Measurements from ENCODE around the gene VTI1A.

DNA sequence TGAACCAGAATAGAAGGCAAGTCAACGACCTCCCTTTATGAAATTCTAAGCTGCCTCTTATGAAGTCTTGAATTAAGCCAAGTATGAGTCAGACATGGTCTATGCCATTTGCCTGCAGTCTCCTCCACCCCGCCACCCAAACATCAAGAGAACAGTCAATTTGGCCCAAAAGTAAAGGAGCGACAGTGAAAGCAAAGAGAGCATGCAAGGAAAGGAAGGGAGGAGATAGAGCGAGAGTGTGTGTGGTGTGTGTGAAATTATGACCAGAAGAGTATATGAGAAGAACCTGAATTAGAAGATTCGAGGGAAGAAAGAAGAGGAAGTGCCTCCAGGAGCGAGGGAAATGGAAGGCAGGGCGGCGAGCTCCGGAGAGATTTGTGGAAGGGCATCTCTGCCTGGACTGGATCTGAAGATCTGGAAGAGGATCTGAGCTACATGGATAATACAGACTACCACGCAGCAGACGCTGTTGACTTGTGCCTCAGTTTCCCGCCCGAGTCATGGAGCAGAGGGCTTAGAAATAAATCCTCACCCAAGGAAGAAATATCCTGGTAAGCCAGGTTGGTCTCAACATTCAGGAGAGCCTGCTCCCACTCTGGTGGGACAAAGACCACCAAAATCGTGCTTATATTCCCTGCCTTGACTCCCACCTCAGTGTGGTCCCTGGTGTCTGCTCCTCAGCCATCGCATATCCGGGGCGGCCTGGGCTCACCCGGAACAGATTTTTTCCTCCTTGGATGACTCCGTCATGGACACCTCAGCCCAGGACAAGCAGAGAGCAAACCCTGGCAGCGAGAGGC is 760 bp upstream of the VTI1A start:
- TF ChIP-seq RAD21 (IDR thresholded peaks at IDR 0.05; ENCODE audit: low read length): no peak
- TF ChIP-seq, protein P1, sequence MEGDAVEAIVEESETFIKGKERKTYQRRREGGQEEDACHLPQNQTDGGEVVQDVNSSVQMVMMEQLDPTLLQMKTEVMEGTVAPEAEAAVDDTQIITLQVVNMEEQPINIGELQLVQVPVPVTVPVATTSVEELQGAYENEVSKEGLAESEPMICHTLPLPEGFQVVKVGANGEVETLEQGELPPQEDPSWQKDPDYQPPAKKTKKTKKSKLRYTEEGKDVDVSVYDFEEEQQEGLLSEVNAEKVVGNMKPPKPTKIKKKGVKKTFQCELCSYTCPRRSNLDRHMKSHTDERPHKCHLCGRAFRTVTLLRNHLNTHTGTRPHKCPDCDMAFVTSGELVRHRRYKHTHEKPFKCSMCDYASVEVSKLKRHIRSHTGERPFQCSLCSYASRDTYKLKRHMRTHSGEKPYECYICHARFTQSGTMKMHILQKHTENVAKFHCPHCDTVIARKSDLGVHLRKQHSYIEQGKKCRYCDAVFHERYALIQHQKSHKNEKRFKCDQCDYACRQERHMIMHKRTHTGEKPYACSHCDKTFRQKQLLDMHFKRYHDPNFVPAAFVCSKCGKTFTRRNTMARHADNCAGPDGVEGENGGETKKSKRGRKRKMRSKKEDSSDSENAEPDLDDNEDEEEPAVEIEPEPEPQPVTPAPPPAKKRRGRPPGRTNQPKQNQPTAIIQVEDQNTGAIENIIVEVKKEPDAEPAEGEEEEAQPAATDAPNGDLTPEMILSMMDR (conservative IDR thresholded peaks at IDR 0.05; ENCODE audit: low read depth, low read length): no peak

All from IMR-90 (cell line).